ENCODE results near the gene RNF126.
"Not testable (repeated sequence)": the region's sequence is repeated elsewhere in the genome, so short reads cannot be mapped to it uniquely, and the experiment has no call there.

The RNF126 gene

DNA sequence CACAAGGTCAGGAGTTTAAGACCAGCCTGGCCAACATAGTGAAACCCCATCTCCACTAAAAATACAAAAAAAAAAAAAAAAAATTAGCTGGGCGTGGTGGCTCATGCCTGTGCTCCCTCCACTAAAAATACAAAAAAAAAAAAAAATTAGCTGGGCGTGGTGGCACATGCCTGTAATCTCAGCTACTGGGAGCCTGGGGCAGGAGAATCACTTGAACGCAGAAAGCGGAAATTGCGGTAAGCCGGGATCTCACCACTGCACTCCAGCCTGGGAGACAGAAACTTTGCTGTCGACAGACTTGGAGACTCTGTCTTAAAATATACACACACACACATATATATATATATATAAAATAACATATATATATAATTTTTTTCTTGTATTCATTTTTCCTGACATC is 36.4 kb downstream of the RNF126 start:
- not testable (repeated sequence) for H3K23ac ChIP-seq (ENCODE audit: low read depth, low read length, poor library complexity); H2BK5ac ChIP-seq (ENCODE audit: low read length); H3K4me2 ChIP-seq (ENCODE audit: insufficient read depth, low read length, poor library complexity, severe bottlenecking); H4K8ac ChIP-seq (ENCODE audit: low read depth, low read length); H3K27me3 ChIP-seq (ENCODE audit: control insufficient read depth in 3 of 3, insufficient read depth in 3 of 3, low read depth in 1 of 3, low read length in 3 of 3); H2BK12ac ChIP-seq (ENCODE audit: low read length); H2AFZ ChIP-seq (ENCODE audit: low read length); H2AK5ac ChIP-seq (ENCODE audit: low read depth, low read length); H3K79me1 ChIP-seq (ENCODE audit: low read depth, low read length); H2BK120ac ChIP-seq (ENCODE audit: low read depth, low read length); H3K18ac ChIP-seq (ENCODE audit: low read length); H3K4me3 ChIP-seq (ENCODE audit: low read length in 2 of 2); DNase-seq (ENCODE audit: low spot score); H4K91ac ChIP-seq (ENCODE audit: low read depth, low read length, poor library complexity); H2BK15ac ChIP-seq (ENCODE audit: low read length); H3K9me3 ChIP-seq (replicated peaks in 1 of 2; ENCODE audit: control insufficient read depth in 2 of 2, insufficient read depth in 1 of 2, low read depth in 1 of 2, low read length in 2 of 2); H3K27ac ChIP-seq (replicated peaks; ENCODE audit: low read length); H3K4ac ChIP-seq (ENCODE audit: low read length); H3K9ac ChIP-seq (ENCODE audit: low read depth, low read length, poor library complexity); H3K14ac ChIP-seq (ENCODE audit: low read length)
- Histone ChIP-seq H3K36me3 (replicated peaks in 1 of 2; ENCODE audit: control insufficient read depth in 2 of 2, insufficient read depth in 2 of 2, low read length in 2 of 2) (peaks cover 20 to 72% of the 10 kb centered on the region in 2 donors), H3K4me1 (ENCODE audit: control insufficient read depth in 2 of 2, insufficient read depth in 1 of 2, low read depth in 1 of 2, low read length in 2 of 2) (peaks cover 0 to 12% of the 10 kb centered on the region in 2 donors)
- WGBS, 2 donors (ENCODE audit: extremely low coverage in 2 of 2, insufficient read length in 2 of 2, insufficient replicate concordance in 1 of 2) = no CpG with 5 or more reads among the region's 7 CpGs

GRCh38 chr19:625257-625656 is 37.8 kb downstream of the RNF126 start:
- Histone ChIP-seq H3K9ac (ENCODE audit: low read depth, low read length, poor library complexity) (no peak overlapping the region), H3K4me3 (ENCODE audit: low read length in 2 of 2) (no peak overlapping the region), H3K79me1 (ENCODE audit: low read depth, low read length) (peaks cover 6% of the 10 kb centered on the region)

GRCh38 chr19:624433-625109 is 38.4 kb downstream of the RNF126 start:
- peak overlapping the region; percentile 53 for H2BK5ac ChIP-seq (ENCODE audit: low read length)
- H2BK120ac ChIP-seq (ENCODE audit: low read depth, low read length) = no peak overlapping the region
- H2BK15ac ChIP-seq (ENCODE audit: low read length) = no peak overlapping the region
- no peak overlapping the region for H2BK12ac ChIP-seq (ENCODE audit: low read length)
- H3K79me1 ChIP-seq (ENCODE audit: low read depth, low read length) = peaks cover 5% of the 10 kb centered on the region
- H3K9me3 ChIP-seq (replicated peaks in 1 of 2; ENCODE audit: control insufficient read depth in 2 of 2, insufficient read depth in 1 of 2, low read depth in 1 of 2, low read length in 2 of 2) = no peaks in the 10 kb centered on the region
- no CpG with 5 or more reads among the region's 24 CpGs for WGBS, 2 donors (ENCODE audit: extremely low coverage in 2 of 2, insufficient read length in 2 of 2, insufficient replicate concordance in 1 of 2)
- no peak overlapping the region for H3K23ac ChIP-seq (ENCODE audit: low read depth, low read length, poor library complexity)
- H3K14ac ChIP-seq (ENCODE audit: low read length) = no peak overlapping the region
- no peak overlapping the region for H3K4me2 ChIP-seq (ENCODE audit: insufficient read depth, low read length, poor library complexity, severe bottlenecking)
- no peak overlapping the region for H3K4ac ChIP-seq (ENCODE audit: low read length)
- no peak overlapping the region for H3K27ac ChIP-seq (replicated peaks; ENCODE audit: low read length)
- H2AFZ ChIP-seq (ENCODE audit: low read length) = no peak overlapping the region
- H3K4me1 ChIP-seq (ENCODE audit: control insufficient read depth in 2 of 2, insufficient read depth in 1 of 2, low read depth in 1 of 2, low read length in 2 of 2) = peaks cover 0 to 12% of the 10 kb centered on the region in 2 donors
- H3K27me3 ChIP-seq (ENCODE audit: control insufficient read depth in 3 of 3, insufficient read depth in 3 of 3, low read depth in 1 of 3, low read length in 3 of 3) = no peaks in the 10 kb centered on the region
- H2AK5ac ChIP-seq (ENCODE audit: low read depth, low read length) = no peak overlapping the region
- no peak for DNase-seq (ENCODE audit: low spot score)
- no peak overlapping the region for H3K4me3 ChIP-seq (ENCODE audit: low read length in 2 of 2)
- H3K18ac ChIP-seq (ENCODE audit: low read length) = no peak overlapping the region
- H4K8ac ChIP-seq (ENCODE audit: low read depth, low read length) = no peak overlapping the region
- H3K36me3 ChIP-seq (replicated peaks in 1 of 2; ENCODE audit: control insufficient read depth in 2 of 2, insufficient read depth in 2 of 2, low read length in 2 of 2) = peaks cover 19 to 65% of the 10 kb centered on the region in 2 donors
- no peak overlapping the region for H3K9ac ChIP-seq (ENCODE audit: low read depth, low read length, poor library complexity)
- H4K91ac ChIP-seq (ENCODE audit: low read depth, low read length, poor library complexity) = no peak overlapping the region

More at GRCh38 chr19:625257-625656, 37.8 kb downstream of the RNF126 start:
- Histone ChIP-seq H2BK12ac (ENCODE audit: low read length) (no peak overlapping the region), H2BK15ac (ENCODE audit: low read length) (no peak overlapping the region), H2AK5ac (ENCODE audit: low read depth, low read length) (no peak overlapping the region), H3K4ac (ENCODE audit: low read length) (no peak overlapping the region), H4K8ac (ENCODE audit: low read depth, low read length) (no peak overlapping the region), H3K36me3 (replicated peaks in 1 of 2; ENCODE audit: control insufficient read depth in 2 of 2, insufficient read depth in 2 of 2, low read length in 2 of 2) (peaks cover 19 to 69% of the 10 kb centered on the region in 2 donors), H3K9me3 (replicated peaks in 1 of 2; ENCODE audit: control insufficient read depth in 2 of 2, insufficient read depth in 1 of 2, low read depth in 1 of 2, low read length in 2 of 2) (no peaks in the 10 kb centered on the region), H3K27ac (replicated peaks; ENCODE audit: low read length) (no peak overlapping the region), H2BK5ac (ENCODE audit: low read length) (no peak overlapping the region), H4K91ac (ENCODE audit: low read depth, low read length, poor library complexity) (no peak overlapping the region), H3K23ac (ENCODE audit: low read depth, low read length, poor library complexity) (no peak overlapping the region), H3K4me1 (ENCODE audit: control insufficient read depth in 2 of 2, insufficient read depth in 1 of 2, low read depth in 1 of 2, low read length in 2 of 2) (peaks cover 0 to 12% of the 10 kb centered on the region in 2 donors), H2AFZ (ENCODE audit: low read length) (no peak overlapping the region), H3K4me2 (ENCODE audit: insufficient read depth, low read length, poor library complexity, severe bottlenecking) (no peak overlapping the region), H3K18ac (ENCODE audit: low read length) (no peak overlapping the region), H3K27me3 (ENCODE audit: control insufficient read depth in 3 of 3, insufficient read depth in 3 of 3, low read depth in 1 of 3, low read length in 3 of 3) (no peaks in the 10 kb centered on the region), H3K14ac (ENCODE audit: low read length) (no peak overlapping the region), H2BK120ac (ENCODE audit: low read depth, low read length) (no peak overlapping the region)
- no peak for DNase-seq (ENCODE audit: low spot score)
- no CpG with 5 or more reads among the region's 5 CpGs for WGBS, 2 donors (ENCODE audit: extremely low coverage in 2 of 2, insufficient read length in 2 of 2, insufficient replicate concordance in 1 of 2)

DNA sequence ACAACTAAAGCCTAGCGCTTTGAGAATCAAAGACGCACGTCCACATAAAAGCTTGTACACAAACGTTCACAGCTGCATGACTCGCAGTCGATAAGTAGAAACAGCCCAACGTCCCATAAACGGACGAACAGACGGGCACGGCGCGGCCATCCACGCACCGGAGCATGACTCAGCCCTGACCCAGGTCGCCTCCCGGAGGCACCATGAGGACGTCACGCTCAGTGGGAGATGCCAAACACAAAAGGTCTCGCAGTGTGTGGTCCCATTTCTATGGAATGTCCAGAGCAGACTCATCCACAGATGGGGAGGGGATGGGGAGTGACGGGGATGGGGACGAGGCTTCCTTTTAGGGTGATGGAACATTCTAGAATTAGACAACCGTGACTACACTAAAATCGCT is 39.0 kb downstream of the RNF126 start:
- WGBS, 2 donors (ENCODE audit: extremely low coverage in 2 of 2, insufficient read length in 2 of 2, insufficient replicate concordance in 1 of 2) = no CpG with 5 or more reads among the region's 24 CpGs

More for the DNA sequence above, 39.0 kb downstream of the RNF126 start:
- H3K4me1 ChIP-seq (ENCODE audit: control insufficient read depth in 2 of 2, insufficient read depth in 1 of 2, low read depth in 1 of 2, low read length in 2 of 2) = peaks cover 0 to 12% of the 10 kb centered on the region in 2 donors
- peak overlapping the region; percentile 13 for H2BK5ac ChIP-seq (ENCODE audit: low read length)
- DNase-seq (ENCODE audit: low spot score) = no peak
- no peak overlapping the region for H3K4me3 ChIP-seq (ENCODE audit: low read length in 2 of 2)
- H3K14ac ChIP-seq (ENCODE audit: low read length) = no peak overlapping the region
- H3K9me3 ChIP-seq (replicated peaks in 1 of 2; ENCODE audit: control insufficient read depth in 2 of 2, insufficient read depth in 1 of 2, low read depth in 1 of 2, low read length in 2 of 2) = no peaks in the 10 kb centered on the region
- peaks cover 23 to 66% of the 10 kb centered on the region in 2 donors for H3K36me3 ChIP-seq (replicated peaks in 1 of 2; ENCODE audit: control insufficient read depth in 2 of 2, insufficient read depth in 2 of 2, low read length in 2 of 2)
- H4K8ac ChIP-seq (ENCODE audit: low read depth, low read length) = no peak overlapping the region
- H2BK12ac ChIP-seq (ENCODE audit: low read length) = no peak overlapping the region
- no peak overlapping the region for H3K4me2 ChIP-seq (ENCODE audit: insufficient read depth, low read length, poor library complexity, severe bottlenecking)
- no peak overlapping the region for H2BK120ac ChIP-seq (ENCODE audit: low read depth, low read length)
- no peak overlapping the region for H2AK5ac ChIP-seq (ENCODE audit: low read depth, low read length)
- no peak overlapping the region for H2BK15ac ChIP-seq (ENCODE audit: low read length)
- H3K18ac ChIP-seq (ENCODE audit: low read length) = no peak overlapping the region
- H4K91ac ChIP-seq (ENCODE audit: low read depth, low read length, poor library complexity) = no peak overlapping the region
- peak overlapping the region; percentile 38 for H3K9ac ChIP-seq (ENCODE audit: low read depth, low read length, poor library complexity)
- peaks cover 5% of the 10 kb centered on the region for H3K79me1 ChIP-seq (ENCODE audit: low read depth, low read length)
- no peak overlapping the region for H3K27ac ChIP-seq (replicated peaks; ENCODE audit: low read length)
- H3K4ac ChIP-seq (ENCODE audit: low read length) = no peak overlapping the region
- H3K27me3 ChIP-seq (ENCODE audit: control insufficient read depth in 3 of 3, insufficient read depth in 3 of 3, low read depth in 1 of 3, low read length in 3 of 3) = no peaks in the 10 kb centered on the region
- no peak overlapping the region for H3K23ac ChIP-seq (ENCODE audit: low read depth, low read length, poor library complexity)
- no peak overlapping the region for H2AFZ ChIP-seq (ENCODE audit: low read length)
